COLO668 (cell line): ENCODE data around the gene EFHC1.

ENCODE experiments used
- DNase-seq: peaks from one replicate; lab custom pipeline; 2025; ENCODE audit not compliant: unreplicated experiment; lab: John Stamatoyannopoulos, UW

Gene EFHC1

DNA sequence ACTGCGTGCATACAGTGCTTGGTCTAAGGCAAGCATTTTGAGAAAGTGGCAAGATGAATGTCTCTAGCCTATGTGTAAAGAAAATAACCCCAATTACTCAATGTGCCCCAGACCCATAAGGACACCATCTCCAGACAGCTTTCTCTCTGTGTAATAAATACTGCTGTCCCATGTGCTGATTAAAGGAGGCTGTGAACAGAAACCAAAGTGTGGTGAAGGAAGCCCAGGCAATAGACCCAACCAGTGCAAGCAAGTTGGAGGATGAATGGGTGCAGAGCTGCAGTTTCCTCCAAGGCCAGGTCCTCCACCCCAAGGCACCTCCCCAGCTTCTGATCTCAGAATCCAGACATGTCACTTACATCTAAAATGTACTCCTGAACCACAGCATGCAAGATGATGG lies 96.1 kb downstream of the EFHC1 start:
- no peak for DNase-seq

DNA sequence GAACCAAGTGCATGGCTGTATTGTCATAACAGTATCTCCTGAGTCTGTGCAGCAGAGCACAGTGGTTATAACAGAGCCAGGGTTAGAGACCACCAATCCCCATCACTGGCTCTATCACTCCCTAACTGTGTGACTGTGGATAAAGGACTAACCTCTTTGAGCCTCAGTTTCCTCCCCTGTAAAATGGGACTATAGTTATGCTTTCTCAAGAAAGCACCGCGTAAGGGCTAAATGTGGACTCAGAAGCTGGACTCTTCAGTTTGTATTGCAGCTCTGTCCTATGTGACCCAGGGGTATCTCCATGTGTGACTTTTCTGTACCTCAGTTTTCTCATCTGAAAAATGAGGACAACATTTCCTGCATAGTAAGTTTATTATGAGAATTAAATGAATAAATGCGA lies 96.8 kb downstream of the EFHC1 start:
- no peak for DNase-seq

DNA sequence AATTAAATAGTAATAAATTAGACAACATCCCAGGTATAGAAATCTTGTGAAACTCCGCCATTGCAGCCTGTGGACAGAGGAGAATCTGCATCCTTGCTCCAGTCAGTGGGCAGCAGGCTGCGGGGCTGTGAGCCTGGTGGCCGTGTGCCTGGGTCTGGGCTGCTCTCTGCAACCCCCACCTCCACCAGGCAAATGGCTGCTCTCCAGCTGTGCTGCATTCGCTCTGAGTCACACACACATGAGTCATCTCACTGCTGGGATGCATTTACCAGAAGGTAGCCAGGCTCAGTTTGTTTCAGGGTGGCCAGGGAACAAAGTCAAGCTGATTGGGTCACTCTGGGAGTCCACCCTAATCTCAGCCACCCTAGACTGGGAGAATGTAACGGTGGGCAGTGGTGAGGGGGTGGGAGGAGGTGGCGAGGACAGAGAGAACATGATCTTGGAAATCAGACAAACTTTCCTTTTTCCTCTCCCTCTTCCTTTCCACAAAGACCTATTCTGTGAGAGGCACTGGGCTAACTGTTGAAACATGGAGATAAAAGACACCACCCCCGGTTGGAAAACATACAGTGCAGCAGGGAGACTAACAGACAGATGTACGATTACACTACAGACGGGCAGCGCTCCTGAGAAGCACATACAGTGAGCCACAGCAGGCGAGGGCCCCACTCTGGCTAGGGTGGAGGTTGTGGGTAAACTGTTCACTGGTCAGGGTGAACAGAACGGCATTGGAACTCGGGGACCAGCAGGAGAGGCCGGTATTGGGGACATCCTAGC lies 97.5 kb downstream of the EFHC1 start:
- peak; percentile 45 for DNase-seq

DNA sequence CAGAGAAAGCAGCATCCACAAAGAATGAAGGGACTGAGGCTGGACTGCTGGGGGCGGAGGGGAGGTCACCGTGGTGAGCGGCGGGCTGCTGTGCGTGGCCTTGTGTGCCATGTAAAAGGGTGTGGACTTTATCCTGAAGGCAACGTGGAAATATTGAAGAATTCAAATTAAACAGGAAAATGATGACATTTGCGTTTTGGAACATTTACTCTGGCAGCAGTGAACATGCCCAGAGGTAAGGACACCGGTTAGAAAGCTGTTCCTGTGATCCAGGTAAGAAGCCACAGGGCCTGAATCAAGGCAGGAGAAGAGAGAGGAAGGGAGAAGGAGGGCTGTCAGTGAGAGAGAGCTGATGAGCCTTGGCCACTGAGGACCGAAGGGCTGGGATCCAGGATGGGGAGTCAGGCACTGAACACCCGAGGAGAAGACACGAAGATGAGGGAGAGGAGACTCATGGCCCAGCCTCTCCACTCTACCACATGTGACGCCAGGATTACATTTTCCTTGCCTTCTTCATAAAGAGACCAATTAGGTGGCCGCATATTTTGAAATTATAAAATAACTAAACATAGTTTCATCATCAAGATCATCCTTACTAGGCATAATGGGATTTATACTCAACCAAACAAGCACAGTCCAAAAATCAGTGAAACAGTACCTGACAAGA lies 98.3 kb downstream of the EFHC1 start:
- DNase-seq, result no peak

DNA sequence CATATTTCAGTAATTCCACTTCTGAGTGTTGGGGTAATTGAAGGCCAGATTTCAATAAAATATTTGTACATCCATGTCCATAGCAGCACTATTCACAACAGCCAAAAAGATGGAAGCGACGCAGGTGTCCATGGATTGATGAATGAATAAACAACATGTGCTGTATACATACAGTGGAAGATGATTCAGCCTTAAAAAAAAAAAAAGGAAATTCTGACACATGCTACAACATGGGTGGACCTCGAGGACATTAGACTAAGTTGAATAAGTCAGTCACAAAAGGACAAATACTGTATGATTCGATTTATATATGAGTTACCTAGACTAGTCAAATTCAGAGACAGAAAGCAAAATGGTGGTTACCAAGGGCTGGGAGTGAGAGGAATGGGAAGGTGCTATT lies 99.5 kb downstream of the EFHC1 start:
- DNase-seq, result no peak

DNA sequence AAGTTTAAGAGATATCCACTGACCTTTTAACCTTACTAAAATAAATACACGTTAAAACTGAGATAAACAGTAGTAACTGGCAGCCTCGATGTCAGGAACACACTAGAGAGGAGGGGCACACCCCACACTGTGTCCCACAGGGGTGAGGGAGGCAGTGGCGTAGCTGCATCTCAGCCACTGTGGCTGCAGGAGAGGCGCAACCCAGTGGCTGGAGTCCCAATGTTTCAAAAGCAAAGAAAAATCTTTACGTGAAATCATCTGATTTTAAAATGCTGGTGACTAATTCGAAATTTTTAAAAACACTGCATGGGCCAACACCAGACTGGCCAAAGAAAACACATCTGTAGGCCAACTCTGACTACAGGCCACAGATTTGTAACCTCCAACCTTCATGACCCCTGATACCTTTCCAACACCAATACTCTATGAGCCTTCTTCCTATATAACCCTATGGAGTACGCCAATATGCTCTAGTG lies 102.0 kb downstream of the EFHC1 start:
- no peak for DNase-seq

DNA sequence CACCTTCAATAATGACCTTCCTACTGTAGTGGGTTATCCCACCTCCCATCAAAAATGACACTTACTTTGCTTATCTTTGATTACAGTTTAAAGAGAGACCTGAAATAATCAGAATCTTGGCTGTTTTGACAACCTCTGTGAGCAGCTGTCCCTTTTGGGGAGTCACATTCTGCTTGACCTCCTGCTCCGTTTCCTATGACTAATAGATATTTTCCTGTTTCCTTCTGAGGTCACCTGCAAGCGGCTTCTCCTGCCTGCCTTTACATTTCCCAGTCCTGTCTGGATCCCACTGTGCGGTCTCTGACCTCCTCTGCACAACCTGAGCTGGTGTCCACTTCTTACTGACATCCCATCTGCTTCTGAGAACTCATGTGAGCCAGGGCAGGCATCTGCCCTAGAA lies 102.5 kb downstream of the EFHC1 start:
- no peak for DNase-seq

DNA sequence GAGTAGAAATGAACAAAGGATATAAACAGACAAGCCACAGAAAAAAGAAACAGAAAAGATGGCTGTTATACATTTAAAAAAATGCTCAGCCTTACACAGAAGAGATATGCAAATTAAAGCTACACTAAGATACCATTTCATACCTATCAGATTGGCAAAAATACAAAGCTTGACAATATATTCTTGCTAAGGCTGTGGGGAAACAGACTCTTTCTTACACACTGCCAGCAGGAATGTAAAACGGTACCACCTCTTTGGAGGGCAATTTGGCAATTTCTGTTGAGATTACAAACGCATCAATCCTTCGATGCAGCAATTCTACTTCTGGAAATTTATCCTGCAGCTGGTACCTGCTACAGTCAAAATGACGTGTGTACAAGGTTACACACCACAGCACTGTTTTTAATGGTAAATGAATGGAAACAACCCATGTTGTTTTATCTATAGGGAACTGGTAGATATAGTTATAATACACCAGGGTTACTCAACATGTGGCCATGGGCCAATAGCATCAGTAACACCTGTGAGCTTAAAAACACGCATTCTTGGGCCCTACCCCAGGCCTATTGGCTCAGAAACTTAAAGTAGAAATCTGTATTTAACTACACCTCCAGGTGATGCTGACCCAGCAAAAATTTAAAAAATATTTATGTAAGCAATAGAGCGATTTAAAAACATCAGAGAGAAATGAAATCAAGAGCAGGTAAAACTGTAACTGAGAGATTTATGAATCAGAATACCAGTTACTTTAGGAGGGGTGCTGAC lies 103.4 kb downstream of the EFHC1 start:
- no peak for DNase-seq

DNA sequence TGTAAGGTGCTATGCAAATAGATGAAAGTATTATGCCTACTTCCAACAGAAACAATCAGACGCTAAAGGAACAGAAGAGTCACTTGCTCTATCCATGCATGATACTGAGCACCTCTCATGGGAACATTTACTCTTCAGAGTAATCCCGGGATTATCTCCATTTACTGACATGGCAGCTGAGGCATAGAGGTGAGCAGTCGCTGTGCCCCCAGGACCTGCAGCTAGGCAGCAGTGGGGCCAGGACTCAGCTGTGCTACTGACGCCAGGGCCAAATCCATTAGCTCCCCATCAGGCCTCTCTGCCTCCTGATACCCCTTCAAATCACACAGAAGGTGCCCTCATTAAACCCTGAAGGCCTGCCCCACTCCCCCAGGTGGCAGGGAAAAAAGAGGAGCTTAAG lies 104.8 kb downstream of the EFHC1 start:
- no peak for DNase-seq

DNA sequence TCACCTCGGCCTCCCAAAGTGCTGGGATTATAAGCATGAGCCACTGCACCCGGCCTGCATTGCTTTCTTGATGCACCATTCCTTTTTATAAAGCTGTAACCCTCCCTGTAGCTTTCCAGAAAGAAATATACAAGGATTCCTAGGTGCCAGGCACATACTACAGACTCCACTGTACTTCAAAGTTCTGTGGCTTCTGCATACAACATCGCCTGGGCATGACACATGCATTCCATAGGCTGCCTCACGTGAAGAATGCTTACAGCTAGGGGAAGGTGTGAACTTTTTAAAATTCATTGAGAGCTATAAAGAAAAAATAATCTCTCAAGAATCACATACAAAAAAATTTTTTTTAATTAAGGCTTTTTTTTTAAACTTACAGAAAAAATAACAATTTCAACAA lies 106.5 kb downstream of the EFHC1 start:
- no peak for DNase-seq

DNA sequence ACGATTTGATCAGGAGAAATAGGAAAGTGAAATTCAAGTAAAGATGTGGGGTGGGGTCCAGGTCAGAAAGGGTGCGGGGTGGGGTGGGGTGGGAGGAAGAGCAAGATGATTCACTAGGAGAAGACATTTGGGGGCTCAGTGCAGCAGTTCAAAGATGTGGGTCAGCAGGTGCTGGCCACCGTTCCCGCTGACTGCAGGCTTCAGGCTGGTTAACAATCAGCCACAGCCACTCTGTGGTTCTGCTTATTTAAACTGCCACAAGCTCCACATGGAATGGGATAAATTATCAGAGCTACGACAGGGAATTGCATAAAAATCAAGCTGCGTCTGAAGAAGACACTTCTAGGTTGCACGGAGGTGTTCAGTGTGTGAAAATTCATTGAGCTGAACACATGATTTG lies 107.3 kb downstream of the EFHC1 start:
- DNase-seq, result no peak

DNA sequence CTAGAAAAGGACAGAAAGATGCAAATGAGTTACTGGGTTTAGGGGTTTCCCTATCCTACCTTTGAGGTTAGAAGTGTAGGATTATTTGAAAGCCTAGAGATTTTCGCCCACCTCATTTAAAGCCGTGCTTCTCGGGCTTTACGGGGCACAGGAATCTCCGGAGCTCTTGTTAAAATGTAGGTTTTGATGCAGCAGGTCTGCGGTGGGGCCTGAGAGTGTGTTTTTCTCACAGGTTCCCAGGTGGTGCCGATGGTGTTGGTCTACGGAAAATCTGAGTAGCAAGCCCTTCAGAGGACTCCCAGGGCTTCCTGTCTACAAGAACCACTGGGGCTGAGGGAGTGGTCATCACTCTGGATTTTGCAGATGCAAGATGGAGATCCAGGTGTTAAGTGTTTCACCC lies 109.2 kb downstream of the EFHC1 start:
- no peak for DNase-seq

DNA sequence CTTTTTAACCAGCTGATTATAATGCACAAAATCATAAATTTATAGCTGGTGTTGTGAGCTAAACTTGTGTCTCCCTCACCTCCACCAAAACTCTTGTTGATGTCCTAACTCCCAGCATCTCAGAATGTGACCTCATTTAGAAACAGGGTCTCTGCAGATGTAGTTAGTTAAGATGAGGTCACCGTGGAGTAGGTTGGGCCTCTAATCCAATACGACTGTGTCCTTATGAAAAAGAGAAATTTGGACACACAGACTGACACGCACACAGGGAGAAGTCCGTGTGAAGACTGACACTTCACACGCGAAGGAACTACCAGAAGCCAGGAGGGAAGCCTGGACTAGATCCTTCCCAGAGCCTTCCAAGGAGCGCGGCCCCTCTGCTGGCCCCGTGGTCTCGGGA lies 110.2 kb downstream of the EFHC1 start:
- no peak for DNase-seq

DNA sequence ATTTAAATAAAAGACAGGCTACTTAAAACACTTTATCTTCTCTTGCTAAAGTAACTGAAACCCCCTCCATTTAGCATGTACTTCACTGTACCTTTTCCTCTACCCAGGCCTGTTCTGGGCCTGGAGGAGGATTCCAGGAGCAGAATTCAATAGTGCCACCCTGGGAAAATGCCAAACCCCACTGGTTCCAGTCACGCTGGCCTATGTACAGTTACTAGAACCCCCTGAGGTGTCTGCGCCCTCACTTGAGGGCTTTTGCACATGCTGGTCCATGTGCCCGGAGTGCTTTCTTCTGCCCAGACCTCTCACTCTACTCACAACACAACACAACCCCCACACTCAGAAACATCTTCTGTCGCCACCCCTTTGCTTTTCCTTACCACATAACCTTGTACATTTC lies 111.3 kb downstream of the EFHC1 start:
- no peak for DNase-seq

DNA sequence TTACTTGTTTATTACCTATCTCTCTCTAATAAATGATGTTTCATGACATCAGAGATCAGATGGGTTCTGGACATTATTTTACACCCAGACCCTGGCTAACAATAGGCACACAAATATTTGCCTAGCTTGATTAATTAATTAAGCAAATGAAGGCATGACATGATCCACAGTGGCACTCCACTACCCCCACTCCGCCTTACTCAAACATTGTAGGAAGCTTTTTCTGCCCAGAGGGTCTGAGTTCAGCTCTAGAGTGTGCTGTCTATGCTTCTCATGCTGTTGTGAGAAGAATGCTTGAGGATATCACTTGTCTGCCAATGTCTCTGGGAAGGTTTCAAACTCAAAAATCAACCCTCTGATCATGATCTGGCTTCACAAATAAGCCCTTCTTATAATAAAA lies 111.7 kb downstream of the EFHC1 start:
- no peak for DNase-seq

DNA sequence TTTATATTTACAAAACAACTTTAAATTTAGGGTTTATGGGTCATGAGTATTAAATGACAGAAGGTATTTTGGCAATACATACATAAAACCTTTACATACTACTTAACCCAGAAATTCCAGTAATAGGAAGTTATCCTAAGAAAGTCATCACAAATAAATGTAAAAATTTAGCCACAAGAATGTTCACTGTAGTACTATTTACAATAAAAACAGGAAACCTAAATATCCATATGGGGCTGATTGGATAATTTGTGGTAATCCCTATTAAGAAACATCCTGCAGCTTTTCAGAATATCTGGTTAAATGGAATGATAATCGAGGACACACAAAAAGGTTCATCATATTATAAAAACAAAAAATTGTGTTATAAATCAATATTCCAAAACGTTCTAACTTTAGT lies 112.3 kb downstream of the EFHC1 start:
- no peak for DNase-seq

DNA sequence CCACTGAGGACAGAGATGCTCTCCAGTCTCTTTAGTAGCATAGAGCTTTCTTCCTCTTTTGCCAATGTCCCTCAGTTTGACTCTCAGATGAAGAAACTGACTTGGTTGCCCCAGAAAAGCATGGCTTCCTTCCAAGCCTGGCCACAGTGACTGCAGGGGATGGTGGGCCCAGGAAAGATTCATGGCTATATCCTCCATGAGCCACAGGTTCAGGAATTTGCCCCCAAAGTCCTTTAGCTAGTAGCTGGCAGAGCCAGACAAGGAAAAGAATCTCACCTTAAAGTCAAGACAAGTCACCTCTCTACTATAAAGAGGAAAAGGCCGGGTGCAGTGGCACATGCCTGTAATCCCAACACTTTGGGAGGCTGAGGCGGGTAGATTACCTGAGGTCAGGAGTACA lies 113.3 kb downstream of the EFHC1 start:
- no peak for DNase-seq

DNA sequence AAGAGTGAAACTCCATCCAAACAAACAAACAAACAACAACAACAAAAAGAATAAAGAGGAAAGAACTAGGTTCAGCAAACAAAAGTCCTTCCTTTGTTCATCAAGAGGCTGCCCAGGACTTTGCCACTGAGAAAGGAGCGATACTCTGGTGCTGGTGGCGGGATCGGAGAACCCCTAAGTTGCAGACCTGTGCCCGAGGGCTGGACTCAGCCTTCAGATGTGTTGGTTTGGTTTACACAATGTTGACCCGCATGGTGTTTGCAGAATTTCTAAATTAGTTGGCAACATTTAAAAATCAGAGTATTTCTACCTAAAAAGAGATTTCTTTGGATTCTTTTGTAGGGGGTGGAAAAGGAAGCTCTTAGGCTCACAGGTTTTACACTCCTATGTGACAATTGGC lies 114.2 kb downstream of the EFHC1 start:
- no peak for DNase-seq

DNA sequence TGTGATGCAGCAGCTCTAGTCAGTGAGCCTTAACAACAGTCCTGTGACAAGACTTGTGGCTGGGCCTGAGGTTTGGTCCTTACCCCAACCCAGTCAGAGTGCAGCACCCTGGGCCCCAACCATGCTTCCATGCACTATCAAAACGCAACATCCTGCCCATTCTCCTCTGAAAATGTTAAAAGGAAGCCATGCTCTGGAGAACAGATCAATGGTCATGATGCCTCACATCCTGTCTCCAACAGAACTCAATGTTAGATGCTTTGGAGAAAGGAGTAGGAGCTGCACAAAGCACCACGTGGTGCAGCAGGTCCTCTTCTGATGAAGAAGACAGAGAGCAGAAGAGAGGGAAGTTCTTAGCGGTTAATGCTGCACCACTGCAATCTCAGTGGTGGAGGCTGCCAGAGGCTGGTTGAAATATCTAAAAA lies 114.8 kb downstream of the EFHC1 start:
- no peak for DNase-seq

DNA sequence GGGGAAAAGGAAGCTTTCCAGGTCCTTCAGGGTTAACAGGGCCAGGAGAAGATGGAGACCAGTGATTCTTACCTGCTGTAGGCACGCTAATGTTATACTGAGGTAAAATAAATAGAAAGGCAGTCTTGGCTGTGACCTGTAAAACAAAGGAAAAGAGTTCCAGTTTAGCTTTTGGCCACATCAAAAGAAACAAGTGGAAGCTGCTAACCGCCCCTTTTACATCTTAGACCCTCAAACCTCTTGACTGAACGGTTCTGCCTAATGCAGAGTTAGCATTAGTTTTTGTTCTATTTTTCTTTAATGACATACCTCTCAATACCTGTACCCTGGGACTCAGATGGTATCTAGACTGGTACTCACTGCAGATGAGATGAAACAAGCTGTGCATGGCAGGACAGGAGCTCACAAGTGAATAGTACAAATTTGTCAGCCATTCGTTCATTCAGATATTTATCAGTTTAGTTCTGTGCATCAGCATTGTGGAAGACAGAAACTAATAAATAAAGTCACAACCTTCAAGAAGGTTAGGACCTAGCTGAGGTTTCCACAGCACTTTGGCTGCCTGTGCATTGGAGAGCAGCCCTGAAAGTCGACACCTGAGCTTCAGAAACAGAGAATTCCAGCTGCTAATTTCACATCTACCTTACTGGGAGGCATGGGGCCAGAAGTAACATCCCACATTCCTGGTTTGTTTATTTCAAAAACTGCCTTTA lies 115.7 kb downstream of the EFHC1 start:
- no peak for DNase-seq

DNA sequence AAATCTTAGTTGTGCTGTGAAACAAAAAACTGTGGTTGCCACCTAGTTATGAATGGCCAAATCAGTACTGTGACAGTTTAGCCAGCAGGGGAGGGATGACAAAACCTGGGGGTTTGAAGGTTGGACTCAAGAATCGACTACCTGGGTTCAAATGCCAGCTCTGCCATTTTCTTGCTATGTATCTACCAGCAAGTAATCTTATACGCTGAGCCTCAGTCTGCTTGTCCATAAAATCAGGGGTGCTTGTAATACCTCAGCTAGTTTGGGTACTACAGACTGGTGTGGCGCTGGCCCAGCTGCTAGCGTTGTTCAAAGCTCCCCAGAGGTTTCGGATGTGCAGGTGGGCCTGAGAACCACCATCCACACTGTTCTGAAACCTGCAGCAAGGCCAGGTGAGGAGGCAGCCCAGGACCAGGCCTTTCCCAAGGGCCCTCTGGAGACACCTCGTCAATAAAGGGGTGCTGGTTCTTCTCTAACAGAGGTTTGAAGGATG lies 116.3 kb downstream of the EFHC1 start:
- DNase-seq, result no peak
